ENCODE measurements around the gene CTAGE9. TPM values are rescaled to one million over a fixed set of nuclear protein-coding genes. Genes with fewer than 3 reads are reported as not detected.

CTAGE9 gene
- total and polyA plus RNA-seq, 4 donors, result 0.39 TPM; not detected in 3

- no peaks in the 10 kb centered on the region for H3K9me3 ChIP-seq (ENCODE audit: control insufficient read depth, insufficient read depth, low read length)
- no peaks in the 10 kb centered on the region for H3K36me3 ChIP-seq (ENCODE audit: control insufficient read depth, insufficient read depth, low read length)
- no peak overlapping the region for H3K4me3 ChIP-seq (ENCODE audit: low read depth, low read length)
- H3K4me1 ChIP-seq (ENCODE audit: control insufficient read depth, insufficient read depth, low read length), result no peaks in the 10 kb centered on the region
- no peak overlapping the region for H3K27ac ChIP-seq (ENCODE audit: low read depth, low read length)
- DNase-seq (ENCODE audit: low read depth in 4 of 6, low spot score in 6 of 6), result peak in 1 of 6 donors; percentile 12
- H3K27me3 ChIP-seq (ENCODE audit: control insufficient read depth, insufficient read depth, low read length), result no peaks in the 10 kb centered on the region
- WGBS (ENCODE audit: insufficient coverage), result 20% methylated on average over 1 of the region's 2 CpGs
Measured at GRCh38 chr6:131682442-131682841, 28.4 kb downstream of the CTAGE9 start.

DNA sequence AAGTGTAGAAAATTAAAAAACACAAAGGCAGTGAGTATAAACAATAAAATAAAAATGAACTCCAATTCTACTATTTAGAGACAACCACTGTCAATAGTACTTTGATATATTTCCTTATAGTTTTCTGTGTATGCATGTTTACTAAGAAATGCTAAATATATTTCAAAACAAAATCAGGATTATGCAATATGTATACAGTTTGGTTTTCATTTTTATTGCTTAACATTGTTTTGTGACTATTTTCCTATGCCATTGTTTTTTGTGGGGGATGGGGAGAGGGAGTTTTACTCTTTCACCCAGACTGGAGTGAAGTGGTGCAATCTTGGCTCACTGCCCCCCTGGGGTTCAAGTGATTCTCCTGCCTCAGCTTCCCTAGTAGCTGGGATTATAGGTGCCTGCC, 29.2 kb downstream of the CTAGE9 start:
- Histone ChIP-seq H3K27ac (ENCODE audit: low read depth, low read length) (no peak overlapping the region), H3K4me1 (ENCODE audit: control insufficient read depth, insufficient read depth, low read length) (no peaks in the 10 kb centered on the region), H3K4me3 (ENCODE audit: low read depth, low read length) (no peak overlapping the region), H3K27me3 (ENCODE audit: control insufficient read depth, insufficient read depth, low read length) (no peaks in the 10 kb centered on the region), H3K36me3 (ENCODE audit: control insufficient read depth, insufficient read depth, low read length) (no peaks in the 10 kb centered on the region), H3K9me3 (ENCODE audit: control insufficient read depth, insufficient read depth, low read length) (no peaks in the 10 kb centered on the region)
- no peak for DNase-seq (ENCODE audit: low read depth in 4 of 6, low spot score in 6 of 6)

DNA sequence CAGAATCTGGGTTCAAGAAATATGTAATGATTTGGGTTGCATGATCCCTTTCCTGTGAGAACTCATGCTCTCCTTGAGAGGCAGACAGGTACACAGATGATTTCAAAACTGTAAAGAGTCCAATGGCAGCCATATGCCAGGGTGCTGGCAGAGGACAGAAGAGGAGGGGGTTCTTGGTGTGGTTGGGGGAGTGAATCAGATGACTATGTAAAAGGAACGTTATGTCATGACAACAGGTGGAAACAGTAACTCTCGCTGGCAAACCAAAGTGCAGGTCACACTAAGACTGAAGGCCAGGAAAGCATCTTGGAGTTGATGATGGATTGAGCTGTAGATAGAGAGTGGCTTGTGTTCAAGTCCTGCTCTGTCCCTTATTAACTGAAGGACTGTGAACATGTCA, 29.9 kb downstream of the CTAGE9 start:
- Histone ChIP-seq H3K9me3 (ENCODE audit: control insufficient read depth, insufficient read depth, low read length) (no peaks in the 10 kb centered on the region), H3K4me3 (ENCODE audit: low read depth, low read length) (no peak overlapping the region), H3K27me3 (ENCODE audit: control insufficient read depth, insufficient read depth, low read length) (no peaks in the 10 kb centered on the region), H3K4me1 (ENCODE audit: control insufficient read depth, insufficient read depth, low read length) (no peaks in the 10 kb centered on the region), H3K36me3 (ENCODE audit: control insufficient read depth, insufficient read depth, low read length) (no peaks in the 10 kb centered on the region), H3K27ac (ENCODE audit: low read depth, low read length) (no peak overlapping the region)
- DNase-seq (ENCODE audit: low read depth in 4 of 6, low spot score in 6 of 6), result no peak
- 96% methylated on average over 2 of the region's 2 CpGs for WGBS (ENCODE audit: insufficient coverage)

- Histone ChIP-seq H3K4me1 (ENCODE audit: control insufficient read depth, insufficient read depth, low read length) (no peaks in the 10 kb centered on the region), H3K27me3 (ENCODE audit: control insufficient read depth, insufficient read depth, low read length) (no peaks in the 10 kb centered on the region), H3K4me3 (ENCODE audit: low read depth, low read length) (no peak overlapping the region), H3K27ac (ENCODE audit: low read depth, low read length) (no peak overlapping the region), H3K36me3 (ENCODE audit: control insufficient read depth, insufficient read depth, low read length) (no peaks in the 10 kb centered on the region), H3K9me3 (ENCODE audit: control insufficient read depth, insufficient read depth, low read length) (no peaks in the 10 kb centered on the region)
- 58% methylated on average over 5 of the region's 5 CpGs for WGBS (ENCODE audit: insufficient coverage)
- DNase-seq (ENCODE audit: low read depth in 4 of 6, low spot score in 6 of 6), result no peak
Measured at GRCh38 chr6:131678442-131678841, 32.4 kb downstream of the CTAGE9 start.

- no peak for DNase-seq (ENCODE audit: low read depth in 4 of 6, low spot score in 6 of 6)
- Histone ChIP-seq H3K9me3 (ENCODE audit: control insufficient read depth, insufficient read depth, low read length) (no peaks in the 10 kb centered on the region), H3K27ac (ENCODE audit: low read depth, low read length) (no peak overlapping the region), H3K4me3 (ENCODE audit: low read depth, low read length) (no peak overlapping the region), H3K4me1 (ENCODE audit: control insufficient read depth, insufficient read depth, low read length) (no peaks in the 10 kb centered on the region), H3K27me3 (ENCODE audit: control insufficient read depth, insufficient read depth, low read length) (no peaks in the 10 kb centered on the region), H3K36me3 (ENCODE audit: control insufficient read depth, insufficient read depth, low read length) (no peaks in the 10 kb centered on the region)
- no CpG with 5 or more reads among the region's 2 CpGs for WGBS (ENCODE audit: insufficient coverage)
Measured at GRCh38 chr6:131673184-131673583, 37.6 kb downstream of the CTAGE9 start.

- Histone ChIP-seq H3K36me3 (ENCODE audit: control insufficient read depth, insufficient read depth, low read length) (no peaks in the 10 kb centered on the region), H3K27ac (ENCODE audit: low read depth, low read length) (no peak overlapping the region), H3K4me1 (ENCODE audit: control insufficient read depth, insufficient read depth, low read length) (no peaks in the 10 kb centered on the region), H3K9me3 (ENCODE audit: control insufficient read depth, insufficient read depth, low read length) (no peaks in the 10 kb centered on the region), H3K4me3 (ENCODE audit: low read depth, low read length) (no peak overlapping the region), H3K27me3 (ENCODE audit: control insufficient read depth, insufficient read depth, low read length) (no peaks in the 10 kb centered on the region)
- WGBS (ENCODE audit: insufficient coverage), result 78% methylated on average over 1 of the region's 1 CpG
- DNase-seq (ENCODE audit: low read depth in 4 of 6, low spot score in 6 of 6), result no peak
Measured at GRCh38 chr6:131669891-131670290, 40.9 kb downstream of the CTAGE9 start.

DNA sequence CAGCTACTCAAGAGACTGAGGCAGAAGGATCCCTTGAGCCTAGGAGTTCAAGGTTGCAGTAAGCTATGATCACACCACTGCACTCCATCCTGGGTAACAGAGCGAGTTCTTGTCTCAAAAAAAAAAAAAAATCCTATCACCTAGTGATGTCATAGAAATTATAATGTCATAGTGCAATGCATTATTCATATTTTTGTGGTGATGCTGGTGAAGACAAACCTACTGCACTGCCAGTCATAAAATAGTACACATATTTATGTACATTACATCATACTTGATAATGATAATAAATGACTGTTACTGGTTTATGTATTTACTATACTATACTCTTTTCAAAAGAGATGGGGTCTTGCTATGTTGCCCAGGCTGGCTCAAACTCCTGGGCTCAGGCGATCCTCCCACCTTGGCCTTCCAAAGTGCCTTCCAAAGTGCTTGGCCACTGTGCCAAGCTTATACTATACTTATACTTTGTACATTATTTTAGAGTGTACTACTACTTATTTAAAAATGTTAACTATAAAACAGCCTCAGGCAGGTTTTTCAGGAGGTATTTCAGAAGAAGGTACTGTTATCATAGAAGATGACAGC, 47.1 kb downstream of the CTAGE9 start:
- no peaks in the 10 kb centered on the region for H3K4me1 ChIP-seq (ENCODE audit: control insufficient read depth, insufficient read depth, low read length)
- no CpG with 5 or more reads among the region's 2 CpGs for WGBS (ENCODE audit: insufficient coverage)

DNA sequence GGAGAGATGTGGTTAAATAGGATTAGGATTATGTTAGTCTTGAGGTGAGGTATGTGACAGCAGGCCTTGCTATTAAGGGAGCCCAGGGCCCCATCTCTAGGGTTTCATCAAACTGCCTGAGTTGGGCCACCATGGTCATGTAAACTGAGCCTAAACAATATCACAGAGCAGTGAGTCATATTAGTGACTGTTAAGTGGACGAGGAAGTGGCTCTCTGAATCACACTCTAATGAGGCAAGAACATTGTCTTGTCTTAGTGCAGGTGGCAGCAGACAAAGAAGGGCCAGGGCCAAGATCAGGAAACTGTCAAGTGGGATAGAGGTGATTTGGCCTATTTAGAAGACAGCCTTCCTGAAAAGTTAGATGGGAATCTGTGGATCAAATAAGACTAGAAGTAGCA, 50.6 kb downstream of the CTAGE9 start:
- Histone ChIP-seq H3K4me1 (ENCODE audit: control insufficient read depth, insufficient read depth, low read length) (no peaks in the 10 kb centered on the region), H3K4me3 (ENCODE audit: low read depth, low read length) (no peak overlapping the region), H3K27ac (ENCODE audit: low read depth, low read length) (no peak overlapping the region), H3K27me3 (ENCODE audit: control insufficient read depth, insufficient read depth, low read length) (no peaks in the 10 kb centered on the region), H3K36me3 (ENCODE audit: control insufficient read depth, insufficient read depth, low read length) (no peaks in the 10 kb centered on the region), H3K9me3 (ENCODE audit: control insufficient read depth, insufficient read depth, low read length) (no peaks in the 10 kb centered on the region)
- DNase-seq (ENCODE audit: low read depth in 4 of 6, low spot score in 6 of 6), result no peak
- WGBS (ENCODE audit: insufficient coverage), result 60% methylated on average over 1 of the region's 1 CpG

More for the DNA sequence above, 47.1 kb downstream of the CTAGE9 start:
- Histone ChIP-seq H3K36me3 (ENCODE audit: control insufficient read depth, insufficient read depth, low read length) (no peaks in the 10 kb centered on the region), H3K27me3 (ENCODE audit: control insufficient read depth, insufficient read depth, low read length) (no peaks in the 10 kb centered on the region), H3K27ac (ENCODE audit: low read depth, low read length) (no peak overlapping the region), H3K9me3 (ENCODE audit: control insufficient read depth, insufficient read depth, low read length) (no peaks in the 10 kb centered on the region), H3K4me3 (ENCODE audit: low read depth, low read length) (no peak overlapping the region)
- no peak for DNase-seq (ENCODE audit: low read depth in 4 of 6, low spot score in 6 of 6)

Other genes with a start within 250 kb of the CTAGE9 start
- 10 to 100 TPM in 1 of 2 donors, under 1 TPM in 1; 0.55 to 10.7 TPM for gene ARG1, start 137.8 kb downstream of the CTAGE9 start, total RNA-seq
- under 1 TPM; 0.17 to 0.23 TPM for gene ARG1, start 137.8 kb downstream of the CTAGE9 start, polyA plus RNA-seq (ENCODE audit: insufficient read length in 2 of 2)
- 10 to 100 TPM; 40.4 to 55.1 TPM for gene MED23, start 82.8 kb downstream of the CTAGE9 start, total RNA-seq
- gene MED23, start 82.8 kb downstream of the CTAGE9 start, polyA plus RNA-seq (ENCODE audit: insufficient read length in 2 of 2), result 10 to 100 TPM; 33.5 to 33.8 TPM
- 1 to 10 TPM in 1 of 2 donors, under 1 TPM in 1; 0.99 to 2.1 TPM for gene ENPP3, start 73.7 kb downstream of the CTAGE9 start, total RNA-seq
- 1 to 10 TPM; 1.1 to 1.8 TPM for gene ENPP3, start 73.7 kb downstream of the CTAGE9 start, polyA plus RNA-seq (ENCODE audit: insufficient read length in 2 of 2)
- not detected for gene OR2A4, start 9.6 kb downstream of the CTAGE9 start, total RNA-seq
- gene OR2A4, start 9.6 kb downstream of the CTAGE9 start, polyA plus RNA-seq (ENCODE audit: insufficient read length in 2 of 2), result not detected
- 10 to 100 TPM in 1 of 2 donors, 1 to 10 TPM in 1; 6.4 to 10.8 TPM for gene ENPP1, start 97.0 kb upstream of the CTAGE9 start, total RNA-seq
- 1 to 10 TPM; 2.1 to 3.2 TPM for gene ENPP1, start 97.0 kb upstream of the CTAGE9 start, polyA plus RNA-seq (ENCODE audit: insufficient read length in 2 of 2)
- gene CCN2, start 240.4 kb upstream of the CTAGE9 start, total RNA-seq, result 10 to 100 TPM; 38.3 to 86.8 TPM
- 10 to 100 TPM; 16.3 to 25.8 TPM for gene CCN2, start 240.4 kb upstream of the CTAGE9 start, polyA plus RNA-seq (ENCODE audit: insufficient read length in 2 of 2)

Measured in spinal cord (tissue), 10 donors.